IPS-18c (cell line): ENCODE data around the gene NEDD8.

Experiments
- H3K4me3 ChIP-seq: 2 replicates; pipeline ENCODE4 v1.7.0; 2013; ENCODE audit warnings: low read depth, mild to moderate bottlenecking, low read length, moderate library complexity; ENCODE audit not compliant: insufficient read depth
- H3K9me3 ChIP-seq: one replicate; pipeline ENCODE4 v1.6.1; 2013; ENCODE audit warnings: mild to moderate bottlenecking, low read length, moderate library complexity; ENCODE audit not compliant: control insufficient read depth, insufficient read depth

NEDD8 gene

GRCh38 chr14:24194873-24195185, 37.3 kb downstream of the NEDD8 start:
- Histone ChIP-seq H3K4me3 (peak overlapping the region; percentile 93), H3K9me3 (no peaks in the 10 kb centered on the region)

- no peaks in the 10 kb centered on the region for H3K9me3 ChIP-seq
These were observed 37.8 kb downstream of the NEDD8 start for GRCh38 chr14:24194186-24194872.

GRCh38 chr14:24192933-24193332, 39.2 kb downstream of the NEDD8 start:
- Histone ChIP-seq H3K4me3 (no peak overlapping the region), H3K9me3 (no peaks in the 10 kb centered on the region)

More at GRCh38 chr14:24194186-24194872, 37.8 kb downstream of the NEDD8 start:
- peak overlapping the region; percentile 93 for H3K4me3 ChIP-seq

- Histone ChIP-seq H3K4me3 (no peak overlapping the region), H3K9me3 (no peaks in the 10 kb centered on the region)
These were observed 41.8 kb downstream of the NEDD8 start for GRCh38 chr14:24190416-24190815.

DNA sequence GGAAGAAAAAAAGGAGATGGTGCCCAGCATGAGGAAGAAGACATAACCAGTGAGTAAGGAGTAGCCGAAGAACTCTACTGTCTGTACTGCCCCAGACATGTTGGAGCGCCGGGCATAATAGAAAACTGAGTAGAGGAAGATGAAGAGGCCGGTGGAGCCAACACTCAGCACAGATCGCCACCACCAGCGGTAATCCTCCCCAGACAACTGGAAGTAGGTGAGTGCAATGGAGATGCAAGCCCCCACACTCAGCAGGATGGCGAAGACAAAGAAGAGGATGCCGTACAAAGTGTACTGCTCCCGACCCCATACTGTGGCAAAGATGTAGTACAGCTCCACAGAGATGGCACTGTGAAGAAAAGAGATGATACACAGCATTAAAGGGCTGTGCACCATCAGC, 42.7 kb downstream of the NEDD8 start:
- Histone ChIP-seq H3K9me3 (no peaks in the 10 kb centered on the region), H3K4me3 (no peak overlapping the region)

GRCh38 chr14:24189059-24189375, 43.1 kb downstream of the NEDD8 start:
- H3K9me3 ChIP-seq: no peaks in the 10 kb centered on the region
- H3K4me3 ChIP-seq: no peak overlapping the region

- H3K9me3 ChIP-seq: no peaks in the 10 kb centered on the region
- peak within 1 kb of the TSS; percentile 92 for H3K4me3 ChIP-seq
These were observed 43.7 kb downstream of the NEDD8 start, which contains the start of gene IPO4 for GRCh38 chr14:24188251-24189058. Gene IPO4 (minus strand): TSS chr14:24188816. CDS start chr14:24188787, 29 bp downstream.

GRCh38 chr14:24187539-24187915, 44.6 kb downstream of the NEDD8 start:
- H3K9me3 ChIP-seq: no peaks in the 10 kb centered on the region
- H3K4me3 ChIP-seq: peak overlapping the region; percentile 92

GRCh38 chr14:24186831-24187538, 45.2 kb downstream of the NEDD8 start:
- H3K4me3 ChIP-seq: no peak overlapping the region; the same call in 1 of the 2 replicates
- H3K9me3 ChIP-seq: no peaks in the 10 kb centered on the region

- Histone ChIP-seq H3K9me3 (no peaks in the 10 kb centered on the region), H3K4me3 (no peak overlapping the region)
These were observed 46.4 kb downstream of the NEDD8 start for GRCh38 chr14:24185741-24186140.

DNA sequence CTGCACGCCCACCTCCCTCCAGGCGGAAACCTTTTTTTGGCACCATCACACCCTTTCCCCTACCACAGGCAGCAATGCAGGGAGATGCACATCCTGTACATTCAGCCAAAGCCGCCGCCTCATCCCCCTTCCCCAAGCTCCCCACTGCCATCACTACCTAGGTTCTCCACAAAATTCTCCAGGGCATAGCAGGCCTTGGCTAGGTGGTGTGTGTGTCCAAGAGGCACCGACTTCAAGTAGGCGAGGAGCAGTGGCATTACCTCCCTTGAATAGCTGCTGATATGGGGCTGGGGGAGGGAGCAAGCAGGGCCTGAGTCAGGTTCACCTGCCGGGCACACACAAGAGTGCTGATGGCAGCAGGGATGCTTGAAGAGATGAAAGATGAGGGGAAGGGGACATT, 47.1 kb downstream of the NEDD8 start:
- H3K4me3 ChIP-seq: no peak overlapping the region
- no peaks in the 10 kb centered on the region for H3K9me3 ChIP-seq

- Histone ChIP-seq H3K4me3 (no peak overlapping the region), H3K9me3 (no peaks in the 10 kb centered on the region)
These were observed 47.8 kb downstream of the NEDD8 start for GRCh38 chr14:24184104-24184970.

DNA sequence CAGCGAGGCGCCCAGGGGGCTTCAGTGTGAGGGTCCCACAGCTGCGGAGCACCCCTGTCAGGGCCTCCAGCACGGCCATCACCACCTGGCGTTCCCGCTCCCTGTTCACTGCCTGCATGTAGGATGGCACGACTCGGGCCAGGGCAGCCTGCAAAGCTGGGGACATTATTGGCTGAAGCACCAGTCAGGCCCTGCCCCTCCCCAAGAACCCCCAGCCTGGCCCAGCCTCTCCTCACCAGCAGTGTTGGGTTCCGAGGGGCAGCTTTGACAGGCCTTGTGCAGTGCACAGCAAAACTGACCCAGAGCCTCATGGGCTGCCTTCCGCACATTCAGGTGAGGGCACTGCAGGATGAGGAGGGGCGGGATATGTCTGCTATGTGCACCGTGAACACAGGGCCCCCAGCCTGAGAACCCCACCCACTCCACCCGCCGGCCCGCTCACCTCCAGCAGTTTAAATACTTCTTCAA, 49.1 kb downstream of the NEDD8 start:
- H3K4me3 ChIP-seq: no peak overlapping the region
- H3K9me3 ChIP-seq: no peaks in the 10 kb centered on the region

- Histone ChIP-seq H3K4me3 (no peak overlapping the region), H3K9me3 (no peaks in the 10 kb centered on the region)
These were observed 49.9 kb downstream of the NEDD8 start for GRCh38 chr14:24182110-24182882.

DNA sequence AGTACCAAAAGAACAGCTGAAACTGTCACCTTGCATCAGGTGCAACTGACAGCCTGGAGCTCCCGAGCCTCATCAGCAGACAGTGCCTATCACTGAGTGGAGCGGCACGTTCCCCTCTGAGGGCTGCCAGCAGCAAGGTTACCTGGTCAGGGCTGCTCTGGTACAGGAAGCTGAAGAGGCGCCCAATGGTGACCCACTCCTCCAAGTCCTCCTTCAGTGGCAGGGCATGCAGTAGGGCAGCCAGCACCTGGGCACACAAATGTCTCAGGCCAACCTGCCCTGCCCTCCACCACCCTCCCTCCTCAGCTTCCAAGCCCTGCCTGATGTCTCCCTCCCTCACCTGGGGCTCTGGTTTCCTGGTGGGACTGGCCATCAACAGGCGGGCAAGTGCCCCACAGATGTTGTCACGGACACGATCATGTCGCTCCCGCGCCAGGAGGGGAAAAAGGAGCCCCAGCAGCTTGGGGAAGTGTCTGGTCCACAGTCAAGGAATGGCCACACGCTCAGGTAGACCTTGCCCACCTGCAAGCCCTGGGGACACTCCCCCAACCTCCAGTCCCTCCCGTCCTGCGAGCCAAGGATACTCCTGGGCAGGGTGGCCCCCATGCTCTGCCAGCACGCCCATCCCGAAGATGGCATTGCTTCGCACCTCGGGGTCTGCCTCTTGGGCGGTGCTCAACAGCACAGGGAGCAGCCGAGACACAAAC, 50.6 kb downstream of the NEDD8 start:
- Histone ChIP-seq H3K4me3 (no peak overlapping the region), H3K9me3 (no peaks in the 10 kb centered on the region)
